Immature natural killer cell (primary cell): ENCODE data around the gene ROBO1. TPM values are rescaled to one million over a fixed set of nuclear protein-coding genes. Genes with fewer than 3 reads are reported as not detected.

ENCODE experiments used
- DNase-seq, 3 donors: peaks; one replicate each; pipeline ENCODE4 v3.0.0; 2022; ENCODE audit warnings: mixed read lengths in 1 of 3
- H3K27ac Mint-ChIP-seq, 6 donors: one replicate each; pipeline ENCODE4 v1.8.0; 2020; ENCODE audit warnings: mixed read lengths in 6 of 6, mild to moderate bottlenecking in 5 of 6, inconsistent platforms in 4 of 6, moderate library complexity in 3 of 6
- H3K27me3 Mint-ChIP-seq, 3 donors: one replicate each; pipeline ENCODE4 v1.8.0; 2020 to 2021; ENCODE audit warnings: low read depth in 3 of 3, mild to moderate bottlenecking in 3 of 3, mixed read lengths in 3 of 3, moderate library complexity in 3 of 3, inconsistent platforms in 1 of 3
- H3K36me3 Mint-ChIP-seq, 3 donors: one replicate each; pipeline ENCODE4 v1.8.0; 2020; ENCODE audit warnings: mixed read lengths in 3 of 3, inconsistent platforms in 2 of 3, mild to moderate bottlenecking in 2 of 3
- H3K4me1 Mint-ChIP-seq, 2 donors: one replicate each; pipeline ENCODE4 v1.8.0; 2020; ENCODE audit warnings: inconsistent platforms in 2 of 2, mild to moderate bottlenecking in 2 of 2, mixed read lengths in 2 of 2, moderate library complexity in 1 of 2
- H3K4me3 Mint-ChIP-seq, 5 donors: one replicate each; pipeline ENCODE4 v1.8.0; 2020; ENCODE audit warnings: mild to moderate bottlenecking in 5 of 5, mixed read lengths in 5 of 5, inconsistent platforms in 3 of 5, moderate library complexity in 3 of 5
- H3K9me3 Mint-ChIP-seq, 6 donors: one replicate each; pipeline ENCODE4 v1.8.0; 2020; ENCODE audit warnings: mild to moderate bottlenecking in 6 of 6, mixed read lengths in 6 of 6, inconsistent platforms in 4 of 6, moderate library complexity in 3 of 6
- polyA plus RNA-seq, 3 donors: library from polyadenylated mRNA; unstranded; fragments of 300-500 nt; fragmentation: Illumina TruSeq; gene quantifications; one replicate each; pipeline ENCODE4 v1.2.3, GENCODE V29; 2021

ROBO1 gene
- polyA plus RNA-seq, 3 donors from 2014 or later = 0.63 TPM; not detected in 2

GRCh38 chr3:79233431-79234060 is 534.3 kb downstream of the ROBO1 start:
- Mint-ChIP-seq H3K4me1 (no peaks in the 10 kb centered on the region), H3K9me3 (peaks cover 7 to 51% (median 31%) of the 10 kb centered on the region in 6 donors), H3K36me3 (no peaks in the 10 kb centered on the region), H3K27me3 (peaks cover 0 to 4% (median 0%) of the 10 kb centered on the region in 3 donors), H3K27ac (no peak overlapping the region), H3K4me3 (no peak overlapping the region)
- DNase-seq = no peak

- Mint-ChIP-seq H3K27ac (no peak overlapping the region), H3K36me3 (no peaks in the 10 kb centered on the region), H3K9me3 (peaks cover 16 to 70% (median 37%) of the 10 kb centered on the region in 6 donors), H3K4me3 (no peak overlapping the region), H3K4me1 (no peaks in the 10 kb centered on the region), H3K27me3 (peaks cover 0 to 4% (median 0%) of the 10 kb centered on the region in 3 donors)
- DNase-seq = no peak
These were observed 537.5 kb downstream of the ROBO1 start for GRCh38 chr3:79230266-79230665.

GRCh38 chr3:79217096-79217495 is 550.7 kb downstream of the ROBO1 start:
- no peak for DNase-seq
- Mint-ChIP-seq H3K4me3 (no peak overlapping the region), H3K27me3 (no peaks in the 10 kb centered on the region), H3K27ac (no peak overlapping the region), H3K4me1 (no peaks in the 10 kb centered on the region), H3K36me3 (no peaks in the 10 kb centered on the region), H3K9me3 (peaks cover 3 to 36% (median 11%) of the 10 kb centered on the region in 6 donors)

DNA sequence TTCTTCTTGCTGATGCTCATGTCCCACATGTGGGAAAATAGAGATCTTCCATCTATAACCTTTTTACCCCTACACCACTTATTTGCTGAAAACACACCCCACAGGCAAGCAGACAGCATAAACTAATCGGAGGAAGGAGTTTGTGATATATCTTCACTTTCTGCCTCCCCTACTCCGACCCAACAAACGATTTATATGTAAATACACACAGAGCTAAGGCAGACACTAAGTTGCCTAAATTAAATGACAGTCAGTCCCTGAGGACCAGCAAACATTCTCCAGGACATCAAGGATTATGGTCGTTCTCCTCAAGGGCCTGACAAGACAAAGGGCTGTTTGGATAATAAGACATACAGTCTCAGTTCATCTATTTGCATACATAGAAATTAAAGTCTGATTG is 552.5 kb downstream of the ROBO1 start:
- Mint-ChIP-seq H3K27me3 (no peaks in the 10 kb centered on the region), H3K4me1 (no peaks in the 10 kb centered on the region), H3K36me3 (no peaks in the 10 kb centered on the region), H3K4me3 (no peak overlapping the region), H3K9me3 (peaks cover 1 to 33% (median 10%) of the 10 kb centered on the region in 6 donors), H3K27ac (no peak overlapping the region)
- DNase-seq = no peak

DNA sequence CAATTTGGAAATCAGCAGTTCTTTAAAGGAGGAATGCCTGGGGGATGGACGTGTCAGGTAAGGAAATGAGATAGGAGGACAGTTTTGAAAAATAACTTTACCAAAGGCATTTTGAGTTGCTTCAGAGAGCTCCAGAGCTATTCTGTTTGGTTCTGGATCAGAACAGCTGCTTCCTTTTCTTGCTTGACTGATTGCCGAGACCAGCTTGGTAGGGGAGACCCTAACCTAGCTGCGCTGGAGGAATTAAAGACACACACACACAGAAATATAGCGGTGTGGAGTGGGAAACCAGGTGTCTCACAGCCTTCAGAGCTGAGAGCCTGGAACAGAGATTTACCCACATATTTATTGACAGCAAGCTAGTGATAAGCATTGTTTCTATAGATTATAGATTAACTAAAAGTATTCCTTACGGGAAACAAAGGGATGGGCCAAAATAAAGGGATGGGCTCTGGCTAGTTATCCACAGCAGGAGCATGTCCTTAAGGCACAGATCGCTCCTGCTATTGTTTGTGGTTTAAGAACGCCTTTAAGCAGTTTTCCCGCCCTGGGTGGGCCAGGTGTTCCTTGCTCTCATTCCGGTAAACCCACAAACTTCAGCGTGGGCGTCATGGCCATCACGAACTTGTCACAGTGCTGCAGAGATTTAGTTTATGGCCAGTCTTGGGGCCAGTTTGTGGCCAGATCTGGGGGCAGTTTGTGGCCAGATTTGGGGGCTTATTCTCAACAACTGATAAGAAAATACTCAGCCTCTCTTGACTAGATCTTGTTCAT is 556.0 kb downstream of the ROBO1 start:
- Mint-ChIP-seq H3K27me3 (peaks cover 0 to 2% (median 1%) of the 10 kb centered on the region in 3 donors), H3K4me1 (no peaks in the 10 kb centered on the region), H3K9me3 (peaks cover 7 to 48% (median 20%) of the 10 kb centered on the region in 6 donors), H3K36me3 (no peaks in the 10 kb centered on the region), H3K27ac (no peak overlapping the region), H3K4me3 (no peak overlapping the region)
- no peak for DNase-seq

GRCh38 chr3:79204351-79204750 is 563.4 kb downstream of the ROBO1 start:
- no peak overlapping the region for H3K4me3 Mint-ChIP-seq
- no peak for DNase-seq
- H3K4me1 Mint-ChIP-seq = no peaks in the 10 kb centered on the region
- peaks cover 10 to 49% (median 19%) of the 10 kb centered on the region in 6 donors for H3K9me3 Mint-ChIP-seq
- H3K36me3 Mint-ChIP-seq = no peaks in the 10 kb centered on the region
- peaks cover 0 to 3% (median 2%) of the 10 kb centered on the region in 3 donors for H3K27me3 Mint-ChIP-seq
- H3K27ac Mint-ChIP-seq = no peak overlapping the region

- H3K27ac Mint-ChIP-seq = no peak overlapping the region
- no peaks in the 10 kb centered on the region for H3K36me3 Mint-ChIP-seq
- H3K4me1 Mint-ChIP-seq = no peaks in the 10 kb centered on the region
- no peak overlapping the region for H3K4me3 Mint-ChIP-seq
- peaks cover 0 to 3% (median 2%) of the 10 kb centered on the region in 3 donors for H3K27me3 Mint-ChIP-seq
- H3K9me3 Mint-ChIP-seq = peaks cover 6 to 50% (median 22%) of the 10 kb centered on the region in 6 donors
- DNase-seq = no peak
These were observed 564.7 kb downstream of the ROBO1 start for GRCh38 chr3:79203144-79203519.

- Mint-ChIP-seq H3K9me3 (peaks cover 6 to 52% (median 22%) of the 10 kb centered on the region in 6 donors), H3K27me3 (peaks cover 0 to 4% (median 0%) of the 10 kb centered on the region in 3 donors), H3K4me1 (no peaks in the 10 kb centered on the region)
These were observed 565.2 kb downstream of the ROBO1 start for GRCh38 chr3:79202471-79203143.

DNA sequence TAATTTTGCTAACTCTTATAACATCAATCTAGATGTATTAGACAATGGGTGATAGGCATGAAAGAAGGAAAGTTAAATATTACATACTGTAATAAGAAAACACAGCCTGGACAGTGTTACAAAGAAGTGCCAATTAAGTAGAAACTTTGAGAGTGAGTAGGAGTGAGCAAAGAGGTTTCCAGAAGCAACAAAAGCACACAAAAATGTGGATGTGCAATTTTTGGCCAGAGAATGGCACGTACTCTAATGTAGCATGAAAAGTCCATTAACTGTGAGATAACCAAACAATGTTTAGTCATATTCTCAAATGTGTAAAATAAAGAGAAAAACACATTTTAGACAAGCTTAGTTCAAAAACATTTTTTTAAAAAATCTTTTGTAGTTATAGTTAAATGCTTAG is 567.3 kb downstream of the ROBO1 start:
- H3K4me1 Mint-ChIP-seq = no peaks in the 10 kb centered on the region
- peaks cover 0 to 6% (median 0%) of the 10 kb centered on the region in 3 donors for H3K27me3 Mint-ChIP-seq
- H3K4me3 Mint-ChIP-seq = no peak overlapping the region
- peaks cover 10 to 57% (median 24%) of the 10 kb centered on the region in 6 donors for H3K9me3 Mint-ChIP-seq
- H3K36me3 Mint-ChIP-seq = peaks cover 0 to 4% (median 0%) of the 10 kb centered on the region in 3 donors
- no peak for DNase-seq
- H3K27ac Mint-ChIP-seq = no peak overlapping the region

More at GRCh38 chr3:79202471-79203143, 565.2 kb downstream of the ROBO1 start:
- no peak overlapping the region for H3K27ac Mint-ChIP-seq
- DNase-seq = no peak
- no peak overlapping the region for H3K4me3 Mint-ChIP-seq
- H3K36me3 Mint-ChIP-seq = no peaks in the 10 kb centered on the region

GRCh38 chr3:79199966-79200365 is 567.8 kb downstream of the ROBO1 start:
- Mint-ChIP-seq H3K36me3 (peaks cover 0 to 4% (median 0%) of the 10 kb centered on the region in 3 donors), H3K9me3 (peaks cover 8 to 55% (median 24%) of the 10 kb centered on the region in 6 donors), H3K4me1 (no peaks in the 10 kb centered on the region), H3K27me3 (peaks cover 0 to 6% (median 0%) of the 10 kb centered on the region in 3 donors), H3K4me3 (no peak overlapping the region), H3K27ac (no peak overlapping the region)
- no peak for DNase-seq

DNA sequence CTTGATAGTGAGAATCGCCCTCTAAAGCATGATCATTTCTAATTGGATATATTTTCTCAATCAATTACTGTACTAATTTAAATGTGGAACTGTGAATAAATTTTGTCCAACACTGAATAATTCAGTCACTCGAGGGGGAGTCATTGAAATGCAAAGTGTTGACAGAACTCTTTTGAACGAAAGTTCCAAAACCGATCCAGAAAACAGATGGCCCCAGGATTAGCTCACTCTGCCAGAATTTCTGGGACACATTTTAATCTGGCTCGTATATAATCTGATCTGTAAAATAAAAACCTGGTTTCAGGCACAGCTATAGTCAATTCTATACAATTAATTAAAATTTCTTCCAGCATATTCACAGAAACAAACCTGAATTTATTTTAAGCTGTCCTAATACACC is 580.4 kb downstream of the ROBO1 start:
- Mint-ChIP-seq H3K27ac (no peak overlapping the region), H3K9me3 (peaks cover 3 to 45% (median 14%) of the 10 kb centered on the region in 6 donors), H3K4me1 (no peaks in the 10 kb centered on the region), H3K36me3 (peaks cover 0 to 3% (median 0%) of the 10 kb centered on the region in 3 donors), H3K27me3 (peaks cover 0 to under 1% (median 0%) of the 10 kb centered on the region in 3 donors), H3K4me3 (no peak overlapping the region)
- DNase-seq = no peak

GRCh38 chr3:79184251-79184650 is 583.5 kb downstream of the ROBO1 start:
- H3K27me3 Mint-ChIP-seq = peaks cover 0 to 2% (median 0%) of the 10 kb centered on the region in 3 donors
- no peak for DNase-seq
- H3K36me3 Mint-ChIP-seq = peaks cover 0 to 3% (median 0%) of the 10 kb centered on the region in 3 donors
- H3K27ac Mint-ChIP-seq = no peak overlapping the region
- no peak overlapping the region for H3K4me3 Mint-ChIP-seq
- H3K9me3 Mint-ChIP-seq = peaks cover 7 to 50% (median 21%) of the 10 kb centered on the region in 6 donors
- no peaks in the 10 kb centered on the region for H3K4me1 Mint-ChIP-seq

DNA sequence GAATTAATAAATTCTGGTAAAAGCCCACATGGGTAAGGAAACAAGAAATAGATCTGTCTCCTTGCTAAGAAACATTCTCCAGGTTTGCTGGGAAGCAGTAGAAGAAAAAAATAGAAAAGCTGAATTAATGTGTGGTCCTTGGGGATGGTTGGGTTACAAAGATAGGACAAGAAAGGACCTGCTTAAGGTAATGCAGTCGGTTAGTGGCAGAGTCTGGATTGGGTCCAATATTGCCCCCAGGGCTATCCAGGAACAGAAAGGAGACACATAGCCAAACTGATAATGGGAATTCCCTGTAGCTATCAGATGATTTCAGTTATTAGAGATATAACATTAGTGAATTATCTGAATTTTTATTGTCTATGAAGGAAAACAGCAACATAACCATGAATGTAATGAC is 584.3 kb downstream of the ROBO1 start:
- H3K9me3 Mint-ChIP-seq = peaks cover 7 to 50% (median 21%) of the 10 kb centered on the region in 6 donors

More for the DNA sequence above, 584.3 kb downstream of the ROBO1 start:
- Mint-ChIP-seq H3K27me3 (peaks cover 0 to 2% (median 0%) of the 10 kb centered on the region in 3 donors), H3K4me3 (no peak overlapping the region), H3K4me1 (no peaks in the 10 kb centered on the region), H3K27ac (no peak overlapping the region), H3K36me3 (peaks cover 0 to 3% (median 0%) of the 10 kb centered on the region in 3 donors)
- DNase-seq = no peak
